Stomach (tissue), 9 donors: Measurements from ENCODE around the gene INO80. TPM values are rescaled to one million over a fixed set of nuclear protein-coding genes. Genes with fewer than 3 reads are reported as not detected.
A peak's percentile ranks its signal among the peaks of the same experiment; 100 is the strongest.

Source experiments
- DNase-seq, 2 donors: peaks; one replicate each; pipeline versions ENCODE4 v3.0.0 to v3.0.0-alpha.2; 2013 to 2019
- H3K27ac ChIP-seq, 5 donors: fragments of 200-600 bp in 4 of 5; sonication (generic) in 4 of 5; one replicate each; pipeline ENCODE4 v1.5.1; 2013 to 2019; ENCODE audit warnings: mild to moderate bottlenecking in 1 of 5, moderate library complexity in 1 of 5
- H3K27me3 ChIP-seq, 3 donors: fragments of 200-600 bp; sonication (generic); one replicate each; pipeline ENCODE4 v1.5.1; 2017 to 2019; ENCODE audit warnings: mixed run types in 1 of 3
- H3K36me3 ChIP-seq, 4 donors: fragments of 200-600 bp; sonication (generic); 1 replicate in 3 of 4; 2 replicates in 1 of 4; pipeline ENCODE4 v1.5.1; 2016 to 2019
- H3K4me1 ChIP-seq, 4 donors: fragments of 200-600 bp; sonication (generic); one replicate each; pipeline ENCODE4 v1.5.1; 2016 to 2019
- H3K4me3 ChIP-seq, 4 donors: fragments of 200-600 bp; sonication (generic) in 3 of 4; one replicate each; pipeline ENCODE4 v1.5.1; 2016 to 2019; ENCODE audit warnings: mild to moderate bottlenecking in 1 of 4
- H3K9me3 ChIP-seq, 4 donors: fragments of 200-600 bp; sonication (generic); one replicate each; pipeline ENCODE4 v1.5.1; 2016 to 2019
- EP300 ChIP-seq: sonication (generic); formaldehyde crosslinking; IDR thresholded peaks from one replicate; pipeline ENCODE4 v1.6.1; 2017; ENCODE audit warnings: antibody characterized with exemption
- POLR2A ChIP-seq, 4 donors: fragments of 450-650 bp; IDR thresholded peaks; one replicate each; pipeline ENCODE4 v1.6.1; 2016; ENCODE audit warnings: antibody characterized with exemption in 4 of 4, control low read depth in 2 of 4, mild to moderate bottlenecking in 1 of 4, moderate library complexity in 1 of 4
- POLR2AphosphoS5 ChIP-seq, 3 donors: sonication (generic); formaldehyde crosslinking; IDR thresholded peaks; one replicate each; pipeline ENCODE4 v1.6.1; 2016; ENCODE audit warnings: antibody characterized with exemption in 3 of 3
- WGBS, 5 donors: extraction: QIAGEN DNeasy Blood & Tissue Kit in 3 of 5; methylation state at CpG; one replicate each; pipeline versions ENCODE4 v1.1.5 to v1.1.7; 2013 to 2018; 5-methylcytosine and 5-hydroxymethylcytosine counted together
- intact Hi-C: fragments of 100-400 bp; cut with DNase I; formaldehyde crosslinking; loops from one replicate; pipeline ENCODE4 v1.15.1; 2023; ENCODE audit warnings: low total_unique reads
- polyA plus RNA-seq, 3 donors: library from polyadenylated mRNA; stranded (reverse); fragments of 200-250 nt; gene quantifications; one replicate each; pipeline ENCODE4 v1.2.3, GENCODE V29; 2013
- total RNA-seq, 5 donors: library from RNA; depleted of rRNA; stranded (reverse); fragments of >200 nt; gene quantifications; one replicate each; pipeline versions ENCODE4 v1.1.0 to v1.2.3, GENCODE V29; 2014 to 2016
- TF ChIP-seq, protein P1 (sequence below), 7 experiments: fragments of 450-650 bp in 4 of 7; fragments of 200-600 bp in 3 of 7; sonication (generic) in 3 of 7; IDR thresholded peaks; one replicate each; pipeline ENCODE4 v1.5.1; 2016 to 2019; ENCODE audit warnings: antibody characterized with exemption in 7 of 7, control low read depth in 2 of 7, mild to moderate bottlenecking in 1 of 7
- donor health status: healthy with polysubstance abuse.
- donor health status: Bipolar disorder and iron deficiency.
- donor health status: healthy.

The INO80 gene
- total and polyA plus RNA-seq, 8 donors = 4.6 to 40.8 (median 29.2) TPM

DNA sequence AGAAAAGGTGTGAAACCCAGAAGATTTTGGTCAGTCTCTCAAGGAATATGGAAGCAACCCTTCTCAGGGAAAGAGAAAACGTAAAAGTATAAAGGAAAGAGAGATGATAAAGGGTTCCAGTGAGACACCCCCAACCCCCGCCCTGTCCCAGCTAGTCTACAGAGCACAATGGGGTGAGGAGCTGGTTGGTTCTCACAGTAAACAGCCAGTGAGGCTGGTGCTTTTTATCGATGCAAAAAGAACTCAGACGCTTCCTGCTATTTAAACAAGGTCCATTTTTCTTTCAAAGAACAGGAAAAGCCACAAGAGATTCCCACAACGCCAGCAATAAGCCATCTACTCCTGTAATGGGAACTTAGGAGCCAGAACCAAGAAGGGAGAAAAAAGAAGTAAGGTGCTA is 96.9 kb downstream of the INO80 start:
- TF ChIP-seq POLR2AphosphoS5 (IDR thresholded peaks at IDR 0.05) = no peak
- no peak for TF ChIP-seq EP300
- TF ChIP-seq POLR2A (IDR thresholded peaks at IDR 0.05) = no peak
- Histone ChIP-seq H3K4me3 (no peak overlapping the region), H3K4me1 (peaks cover 7 to 57% (median 29%) of the 10 kb centered on the region in 4 donors), H3K27me3 (no peaks in the 10 kb centered on the region), H3K27ac (peak overlapping the region in 2 of 5 donors; percentile 4 to 24), H3K9me3 (no peaks in the 10 kb centered on the region), H3K36me3 (peaks cover 14 to 78% (median 67%) of the 10 kb centered on the region in 4 donors)
- intact Hi-C loops = no loop called here
- DNase-seq = no peak
- WGBS, 5 donors = 39 to 41% (median 40%) methylated on average over 5 of the region's 5 CpGs

DNA sequence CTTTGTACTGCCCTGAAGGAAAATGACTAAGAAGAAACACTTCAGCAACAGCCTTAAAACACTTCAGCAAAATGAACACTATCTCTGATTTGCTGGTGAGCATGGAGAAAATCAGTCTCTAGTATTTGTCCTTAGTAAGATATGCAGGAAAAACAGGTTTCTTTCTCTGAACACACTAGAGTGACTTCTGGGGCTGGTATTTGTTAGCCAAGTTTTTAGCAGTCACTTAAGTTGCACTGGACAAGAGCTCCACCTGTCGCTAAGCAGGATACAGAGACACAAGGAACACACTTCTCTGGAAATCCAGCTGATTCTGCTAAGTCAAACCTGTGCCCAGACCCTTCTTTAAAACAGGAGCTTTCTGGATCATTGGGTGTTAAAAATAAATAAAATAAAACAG is 97.5 kb downstream of the INO80 start:
- WGBS, 5 donors = 15 to 50% (median 28%) methylated on average over 1 of the region's 1 CpG
- DNase-seq = peak; percentile 40 to 89
- intact Hi-C loops = no loop called here
- Histone ChIP-seq H3K4me3 (no peak overlapping the region), H3K4me1 (peaks cover 3 to 57% (median 30%) of the 10 kb centered on the region in 4 donors), H3K27ac (peak overlapping the region in 2 of 5 donors; percentile 16 to 24), H3K9me3 (no peaks in the 10 kb centered on the region), H3K27me3 (no peaks in the 10 kb centered on the region), H3K36me3 (peaks cover 14 to 79% (median 68%) of the 10 kb centered on the region in 4 donors)
- TF ChIP-seq POLR2A (IDR thresholded peaks at IDR 0.05) (no peak), EP300 (no peak), POLR2AphosphoS5 (IDR thresholded peaks at IDR 0.05) (peak in 1 of 3 donors; percentile 58)
- TF ChIP-seq, protein P1, sequence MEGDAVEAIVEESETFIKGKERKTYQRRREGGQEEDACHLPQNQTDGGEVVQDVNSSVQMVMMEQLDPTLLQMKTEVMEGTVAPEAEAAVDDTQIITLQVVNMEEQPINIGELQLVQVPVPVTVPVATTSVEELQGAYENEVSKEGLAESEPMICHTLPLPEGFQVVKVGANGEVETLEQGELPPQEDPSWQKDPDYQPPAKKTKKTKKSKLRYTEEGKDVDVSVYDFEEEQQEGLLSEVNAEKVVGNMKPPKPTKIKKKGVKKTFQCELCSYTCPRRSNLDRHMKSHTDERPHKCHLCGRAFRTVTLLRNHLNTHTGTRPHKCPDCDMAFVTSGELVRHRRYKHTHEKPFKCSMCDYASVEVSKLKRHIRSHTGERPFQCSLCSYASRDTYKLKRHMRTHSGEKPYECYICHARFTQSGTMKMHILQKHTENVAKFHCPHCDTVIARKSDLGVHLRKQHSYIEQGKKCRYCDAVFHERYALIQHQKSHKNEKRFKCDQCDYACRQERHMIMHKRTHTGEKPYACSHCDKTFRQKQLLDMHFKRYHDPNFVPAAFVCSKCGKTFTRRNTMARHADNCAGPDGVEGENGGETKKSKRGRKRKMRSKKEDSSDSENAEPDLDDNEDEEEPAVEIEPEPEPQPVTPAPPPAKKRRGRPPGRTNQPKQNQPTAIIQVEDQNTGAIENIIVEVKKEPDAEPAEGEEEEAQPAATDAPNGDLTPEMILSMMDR (IDR thresholded peaks at IDR 0.05) = peak in 2 of 7 experiments; percentile 43 to 80

DNA sequence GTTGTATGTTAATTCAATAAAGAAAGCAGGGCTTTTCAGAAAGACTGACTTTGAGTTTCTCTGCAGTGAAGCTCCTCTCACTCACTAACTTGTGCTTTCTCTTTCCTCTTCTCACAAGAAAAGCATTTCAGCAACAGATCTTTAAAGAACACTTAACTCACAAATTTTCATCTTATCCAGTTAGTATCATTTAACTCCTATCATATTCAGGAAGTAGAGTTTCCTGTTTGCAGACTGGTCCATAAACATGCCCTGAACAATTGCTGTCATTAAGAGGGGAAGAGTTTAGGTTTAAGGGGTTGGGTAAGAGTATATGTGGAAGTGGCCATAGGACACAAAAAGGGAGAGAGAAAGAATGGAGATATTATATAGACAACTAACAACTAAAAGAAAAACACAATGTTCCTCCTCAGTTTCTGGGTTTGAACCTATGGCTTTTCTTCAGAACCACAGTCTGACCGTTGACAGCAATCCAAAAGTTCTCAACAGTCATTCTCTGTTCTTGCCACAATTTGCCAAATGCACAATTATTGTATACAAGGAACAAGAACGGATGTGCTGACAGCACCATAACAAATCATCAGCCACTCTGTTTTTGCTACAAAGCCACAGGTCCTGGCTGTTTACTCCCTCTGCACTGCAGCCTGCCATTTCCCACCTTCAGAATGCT is 98.9 kb downstream of the INO80 start:
- Histone ChIP-seq H3K27me3 (no peaks in the 10 kb centered on the region), H3K4me3 (no peak overlapping the region), H3K27ac (peak overlapping the region in 2 of 5 donors; percentile 16 to 24), H3K4me1 (peaks cover 3 to 57% (median 27%) of the 10 kb centered on the region in 4 donors), H3K36me3 (peaks cover 14 to 68% (median 65%) of the 10 kb centered on the region in 4 donors), H3K9me3 (no peaks in the 10 kb centered on the region)
- WGBS, 5 donors = 33 to 62% (median 42%) methylated on average over 2 of the region's 2 CpGs
- TF ChIP-seq POLR2AphosphoS5 (IDR thresholded peaks at IDR 0.05) (no peak), POLR2A (IDR thresholded peaks at IDR 0.05) (no peak), EP300 (no peak)
- TF ChIP-seq, protein P1 (IDR thresholded peaks at IDR 0.05) = no peak
- no peak for DNase-seq
- intact Hi-C loops = no loop called here

DNA sequence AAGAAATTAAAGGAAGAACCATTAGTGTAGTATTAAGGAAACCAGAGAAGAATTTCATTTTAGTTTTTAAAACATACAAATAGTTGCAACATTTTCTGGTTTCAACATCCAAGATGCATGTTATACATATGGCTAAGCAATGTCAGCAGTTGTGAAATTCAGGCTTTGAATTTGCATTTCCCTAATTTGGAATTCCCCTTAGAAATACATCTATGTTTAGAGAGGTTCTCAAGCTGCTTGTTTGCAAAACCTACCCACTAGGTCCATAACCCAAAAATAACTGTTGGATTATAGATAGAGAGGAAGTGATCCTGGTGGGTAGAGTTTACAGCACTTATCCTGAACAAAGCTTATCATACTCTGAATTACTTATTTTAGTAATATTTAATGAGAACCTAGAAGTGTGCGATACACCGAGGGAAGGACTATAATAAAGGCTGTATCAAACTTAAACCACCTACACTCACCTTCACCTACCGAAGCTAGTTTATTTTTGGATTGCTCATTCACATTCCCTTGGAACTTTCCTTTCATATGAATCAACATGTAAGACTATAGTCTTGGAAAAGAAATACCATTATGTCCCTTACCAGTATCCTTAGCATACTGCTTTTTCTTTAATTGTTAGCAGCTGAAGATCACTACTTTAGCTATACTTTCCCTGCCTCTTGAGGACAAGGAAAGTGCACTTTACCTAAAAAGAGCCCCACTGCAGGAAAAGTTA is 102.2 kb downstream of the INO80 start:
- no peaks in the 10 kb centered on the region for H3K27me3 ChIP-seq
- 31 to 65% (median 52%) methylated on average over 3 of the region's 3 CpGs for WGBS, 5 donors
- TF ChIP-seq POLR2A (IDR thresholded peaks at IDR 0.05) (no peak), EP300 (no peak), POLR2AphosphoS5 (IDR thresholded peaks at IDR 0.05) (no peak)
- TF ChIP-seq, protein P1 (IDR thresholded peaks at IDR 0.05) = no peak
- H3K4me3 ChIP-seq = no peak overlapping the region
- H3K27ac ChIP-seq = peak overlapping the region in 1 of 5 donors; percentile 22
- DNase-seq = no peak
- peaks cover 4 to 53% (median 49%) of the 10 kb centered on the region in 4 donors for H3K36me3 ChIP-seq
- intact Hi-C loops = no loop called here
- peaks cover 12 to 58% (median 31%) of the 10 kb centered on the region in 4 donors for H3K4me1 ChIP-seq
- H3K9me3 ChIP-seq = no peaks in the 10 kb centered on the region
